ENCODE measurements around the gene NUDT4B.
"Not testable (repeated sequence)": the region's sequence is repeated elsewhere in the genome, so short reads cannot be mapped to it uniquely, and the experiment has no call there.

GRCh38 chr1:148759749-148760148 lies 11.2 kb downstream of the NUDT4B start:
- not testable (repeated sequence) for TF ChIP-seq CTCF (IDR thresholded peaks at IDR 0.05; ENCODE audit: poor library complexity, severe bottlenecking); POLR2AphosphoS5 (IDR thresholded peaks at IDR 0.05); RAD21 (conservative IDR thresholded peaks at IDR 0.05); REST (IDR thresholded peaks at IDR 0.05; ENCODE audit: borderline replicate concordance)

Data from neural cell (in vitro differentiated cells).